ENCODE data around the gene TDRD12. TPM values are rescaled to one million over a fixed set of nuclear protein-coding genes. Genes with fewer than 3 reads are reported as not detected.
"Not testable (repeated sequence)": the region's sequence is repeated elsewhere in the genome, so short reads cannot be mapped to it uniquely, and the experiment has no call there.

TDRD12 gene
- total RNA-seq, 1 experiment from 2014 or later: 1.3 TPM

DNA sequence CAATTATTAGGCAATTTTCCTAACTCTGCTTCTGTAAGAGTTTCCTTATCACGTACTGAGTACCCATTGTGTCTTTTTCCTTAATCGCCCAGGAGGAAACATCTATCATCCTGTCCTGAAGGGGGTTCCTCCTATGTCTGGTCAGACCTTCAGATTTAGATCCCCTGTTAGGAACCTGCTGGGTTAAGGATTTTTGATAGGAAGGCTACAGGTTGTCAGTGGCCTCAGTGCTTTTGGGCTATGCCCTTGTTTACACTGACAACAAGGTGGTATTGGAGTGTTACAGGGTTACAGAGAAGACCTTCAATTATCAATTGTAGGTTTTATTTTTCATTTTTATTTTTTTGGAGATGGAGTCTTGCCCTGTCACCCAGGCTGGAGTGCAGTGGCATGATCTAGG, 24.7 kb upstream of the TDRD12 start:
- H3K27ac Mint-ChIP-seq; H3K4me3 Mint-ChIP-seq; CTCF ChIA-PET; ATAC-seq; POLR2A ChIA-PET; DNase-seq (ENCODE audit: low spot score): not testable (repeated sequence)
- Mint-ChIP-seq H3K9me3 (peaks cover 14% of the 10 kb centered on the region), H3K36me3 (peaks cover 13% of the 10 kb centered on the region), H3K4me1 (peaks cover 31% of the 10 kb centered on the region), H3K27me3 (ENCODE audit: low read depth) (peaks cover 41% of the 10 kb centered on the region)

GRCh38 chr19:32695506-32695905, 24.1 kb upstream of the TDRD12 start:
- CTCF ChIA-PET; POLR2A ChIA-PET; DNase-seq (ENCODE audit: low spot score); H3K27ac Mint-ChIP-seq; ATAC-seq; H3K4me3 Mint-ChIP-seq: not testable (repeated sequence)
- peaks cover 31% of the 10 kb centered on the region for H3K4me1 Mint-ChIP-seq
- peaks cover 48% of the 10 kb centered on the region for H3K27me3 Mint-ChIP-seq (ENCODE audit: low read depth)
- H3K36me3 Mint-ChIP-seq: peaks cover 20% of the 10 kb centered on the region
- peaks cover 18% of the 10 kb centered on the region for H3K9me3 Mint-ChIP-seq

DNA sequence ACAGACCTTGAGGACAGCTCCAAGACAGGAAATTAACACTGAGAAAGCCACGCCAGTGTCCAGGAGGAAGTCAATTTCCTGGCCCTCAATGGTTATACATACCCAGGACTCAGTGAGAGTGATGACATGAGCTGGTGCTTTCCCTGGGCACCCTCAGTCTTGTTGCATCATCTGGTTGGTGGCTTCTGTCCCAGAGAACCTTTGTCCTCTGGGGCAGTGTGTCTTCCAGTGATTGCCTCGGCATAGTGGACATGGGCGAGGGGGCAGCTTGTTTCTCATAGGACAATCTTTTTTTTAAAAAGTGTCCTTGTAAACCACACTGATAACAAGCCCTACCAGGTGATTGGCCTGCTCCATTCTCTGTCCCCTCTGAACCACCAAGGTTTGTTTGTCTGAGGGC, 22.8 kb upstream of the TDRD12 start:
- peaks cover 20% of the 10 kb centered on the region for H3K36me3 Mint-ChIP-seq
- ATAC-seq; POLR2A ChIA-PET; CTCF ChIA-PET; DNase-seq (ENCODE audit: low spot score); H3K27ac Mint-ChIP-seq; H3K4me3 Mint-ChIP-seq: not testable (repeated sequence)
- peaks cover 18% of the 10 kb centered on the region for H3K9me3 Mint-ChIP-seq
- peaks cover 49% of the 10 kb centered on the region for H3K27me3 Mint-ChIP-seq (ENCODE audit: low read depth)
- H3K4me1 Mint-ChIP-seq: peaks cover 30% of the 10 kb centered on the region
- TF ChIP-seq GABPB1 (CRISPR knock-in tag; IDR thresholded peaks at IDR 0.05): peak; percentile 91

DNA sequence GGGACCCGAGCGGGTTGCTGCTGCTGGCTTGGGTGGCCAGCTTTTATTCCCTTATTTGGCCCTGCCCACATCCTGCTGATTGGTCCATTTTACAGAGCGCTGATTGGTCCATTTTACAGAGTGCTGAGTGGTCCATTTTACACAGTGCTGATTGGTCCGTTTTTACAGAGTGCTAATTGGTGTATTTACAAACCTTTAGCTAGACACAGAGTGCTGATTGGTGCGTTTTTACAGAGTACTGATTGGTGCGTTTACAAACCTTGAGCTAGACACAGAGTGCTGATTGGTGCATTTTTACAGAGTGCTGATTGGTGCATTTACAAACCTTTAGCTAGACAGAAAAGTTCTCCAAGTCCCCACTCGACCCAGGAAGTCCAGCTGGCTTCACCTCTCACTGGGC, 19.4 kb upstream of the TDRD12 start:
- TF ChIP-seq NFYB (CRISPR knock-in tag; conservative IDR thresholded peaks at IDR 0.05; ENCODE audit: low read depth): peak; percentile 49
- H3K27me3 Mint-ChIP-seq (ENCODE audit: low read depth): peaks cover 49% of the 10 kb centered on the region
- H3K9me3 Mint-ChIP-seq: peaks cover 18% of the 10 kb centered on the region
- H3K27ac Mint-ChIP-seq; ATAC-seq; DNase-seq (ENCODE audit: low spot score); POLR2A ChIA-PET; H3K4me3 Mint-ChIP-seq: not testable (repeated sequence)
- H3K4me1 Mint-ChIP-seq: peaks cover 27% of the 10 kb centered on the region
- peaks cover 25% of the 10 kb centered on the region for H3K36me3 Mint-ChIP-seq
- CTCF ChIA-PET: interaction anchor here (0.6 to 1.2 kb wide), 4 partner anchors 17 to 353 kb away, joined by 3 read pairs; no protein-coding TSS in a partner anchor

GRCh38 chr19:32702010-32702409, 17.6 kb upstream of the TDRD12 start:
- H3K4me1 Mint-ChIP-seq: peaks cover 27% of the 10 kb centered on the region
- no peak overlapping the region for H3K4me3 Mint-ChIP-seq
- no peak for TF ChIP-seq TEAD4 (CRISPR knock-in tag; IDR thresholded peaks at IDR 0.05)
- TF ChIP-seq OVOL2 (CRISPR knock-in tag; IDR thresholded peaks at IDR 0.05; ENCODE audit: borderline replicate concordance): no peak
- TF ChIP-seq ZNF423 (CRISPR knock-in tag; IDR thresholded peaks at IDR 0.05): no peak
- TF ChIP-seq ELF4 (CRISPR knock-in tag; IDR thresholded peaks at IDR 0.05; ENCODE audit: low read depth): no peak
- TF ChIP-seq, protein P1, sequence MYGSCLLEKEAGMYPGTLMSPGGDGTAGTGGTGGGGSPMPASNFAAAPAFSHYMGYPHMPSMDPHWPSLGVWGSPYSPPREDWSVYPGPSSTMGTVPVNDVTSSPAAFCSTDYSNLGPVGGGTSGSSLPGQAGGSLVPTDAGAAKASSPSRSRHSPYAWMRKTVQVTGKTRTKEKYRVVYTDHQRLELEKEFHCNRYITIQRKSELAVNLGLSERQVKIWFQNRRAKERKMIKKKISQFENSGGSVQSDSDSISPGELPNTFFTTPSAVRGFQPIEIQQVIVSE (CRISPR knock-in tag; IDR thresholded peaks at IDR 0.05; ENCODE audit: borderline replicate concordance): no peak
- no peak for TF ChIP-seq JAZF1 (CRISPR knock-in tag; IDR thresholded peaks at IDR 0.05)
- H3K9me3 Mint-ChIP-seq: peaks cover 18% of the 10 kb centered on the region
- ChIA-PET CTCF (no interaction called here), POLR2A (no interaction called here)
- no peak overlapping the region for H3K27ac Mint-ChIP-seq
- H3K36me3 Mint-ChIP-seq: peaks cover 25% of the 10 kb centered on the region
- no peak for ATAC-seq
- no peak for DNase-seq (ENCODE audit: low spot score)
- peaks cover 46% of the 10 kb centered on the region for H3K27me3 Mint-ChIP-seq (ENCODE audit: low read depth)

GRCh38 chr19:32704006-32704405, 15.6 kb upstream of the TDRD12 start:
- ATAC-seq; H3K4me1 Mint-ChIP-seq; H3K27ac Mint-ChIP-seq; H3K4me3 Mint-ChIP-seq; DNase-seq (ENCODE audit: low spot score); CTCF ChIA-PET; POLR2A ChIA-PET: not testable (repeated sequence)
- Mint-ChIP-seq H3K27me3 (ENCODE audit: low read depth) (peaks cover 44% of the 10 kb centered on the region), H3K9me3 (peaks cover 18% of the 10 kb centered on the region), H3K36me3 (peaks cover 23% of the 10 kb centered on the region)

- peaks cover 10% of the 10 kb centered on the region for H3K9me3 Mint-ChIP-seq
- peaks cover 10% of the 10 kb centered on the region for H3K36me3 Mint-ChIP-seq
- ChIA-PET POLR2A (no interaction called here), CTCF (interaction anchor here (0.6 kb wide), 1 partner anchor 383 kb away, joined by 6 read pairs; no protein-coding TSS in a partner anchor)
- H3K4me1 Mint-ChIP-seq: no peaks in the 10 kb centered on the region
- no peak overlapping the region for H3K27ac Mint-ChIP-seq
- peaks cover 10% of the 10 kb centered on the region for H3K27me3 Mint-ChIP-seq (ENCODE audit: low read depth)
- ATAC-seq (no peak), DNase-seq (ENCODE audit: low spot score) (no peak)
- no peak overlapping the region for H3K4me3 Mint-ChIP-seq
- TF ChIP-seq PRDM15 (CRISPR knock-in tag; IDR thresholded peaks at IDR 0.05): no peak
- no peak for TF ChIP-seq GRHL2 (CRISPR knock-in tag; IDR thresholded peaks at IDR 0.05; ENCODE audit: insufficient replicate concordance, severe bottlenecking)
- no peak for TF ChIP-seq FOXK1 (CRISPR knock-in tag; IDR thresholded peaks at IDR 0.05)
- TF ChIP-seq CREM (CRISPR knock-in tag; IDR thresholded peaks at IDR 0.05): no peak
- TF ChIP-seq CREB1 (CRISPR knock-in tag; IDR thresholded peaks at IDR 0.05): no peak
- TF ChIP-seq NR3C1 (CRISPR knock-in tag; conservative IDR thresholded peaks at IDR 0.05; ENCODE audit: low read depth): no peak
- TF ChIP-seq SMAD4 (CRISPR knock-in tag; IDR thresholded peaks at IDR 0.05): no peak
- no peak for TF ChIP-seq ESRRA (CRISPR knock-in tag; IDR thresholded peaks at IDR 0.05; ENCODE audit: borderline replicate concordance)
Measured at GRCh38 chr19:32708457-32708856, 11.1 kb upstream of the TDRD12 start.
